KBM-7 (cell line): ENCODE data around the gene WNT3.
"Not testable (repeated sequence)": the region's sequence is repeated elsewhere in the genome, so short reads cannot be mapped to it uniquely, and the experiment has no call there.

ENCODE experiments used
- DNase-seq: peaks from one replicate; pipeline ENCODE4 v3.0.0-alpha.2; 2015
- in situ Hi-C: fragments of 300-500 bp; cut with MboI; formaldehyde crosslinking; loops from 2 replicates; pipeline ENCODE4 v1.14.3; 2020; ENCODE audit warnings: low sequenced_read_pairs, low pct_unique_long_range_greater_than_20kb, mixed read lengths

The WNT3 gene

DNA sequence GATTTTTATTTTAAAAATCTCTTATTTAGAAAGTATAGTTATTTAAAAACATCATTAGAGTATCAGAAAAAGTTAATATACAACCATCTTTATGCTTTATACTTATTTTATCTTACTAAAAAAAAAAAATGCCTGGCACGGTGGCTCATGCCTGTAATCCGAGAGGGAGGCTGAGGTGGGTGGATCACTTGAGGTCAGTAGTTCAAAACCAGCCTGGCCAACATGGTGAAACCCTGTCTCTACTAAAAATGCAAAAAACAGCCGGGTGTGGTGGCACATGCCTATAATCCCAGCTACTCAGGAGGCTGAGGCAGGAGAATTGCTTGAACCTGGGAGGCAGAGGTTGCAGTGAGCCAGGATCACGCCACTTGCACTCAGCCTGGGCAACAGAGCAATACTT, 60.9 kb downstream of the WNT3 start:
- in situ Hi-C loops, result not testable (repeated sequence)

DNA sequence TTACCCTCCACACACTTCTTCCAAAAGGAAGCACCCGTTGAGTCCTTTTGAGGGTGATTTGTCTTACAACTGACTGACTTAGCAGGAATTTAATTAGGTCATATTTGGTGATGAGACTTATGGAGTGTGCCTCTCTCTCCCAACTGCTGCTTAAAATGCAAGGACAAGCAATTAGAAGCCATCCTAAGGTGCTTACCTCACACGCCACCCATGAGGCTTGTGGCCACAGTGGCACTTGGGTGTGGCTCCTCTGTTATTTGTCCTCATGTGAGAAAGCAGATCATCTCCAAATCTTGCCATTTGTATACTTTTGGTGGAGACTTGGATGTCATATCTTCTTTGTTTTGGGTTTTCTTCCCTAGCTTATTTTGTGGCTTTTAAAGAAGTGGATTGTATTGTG, 61.6 kb downstream of the WNT3 start:
- DNase-seq, result no peak
- in situ Hi-C loops, result no loop called here

More for the DNA sequence above, 60.9 kb downstream of the WNT3 start:
- DNase-seq, result not testable (repeated sequence)

DNA sequence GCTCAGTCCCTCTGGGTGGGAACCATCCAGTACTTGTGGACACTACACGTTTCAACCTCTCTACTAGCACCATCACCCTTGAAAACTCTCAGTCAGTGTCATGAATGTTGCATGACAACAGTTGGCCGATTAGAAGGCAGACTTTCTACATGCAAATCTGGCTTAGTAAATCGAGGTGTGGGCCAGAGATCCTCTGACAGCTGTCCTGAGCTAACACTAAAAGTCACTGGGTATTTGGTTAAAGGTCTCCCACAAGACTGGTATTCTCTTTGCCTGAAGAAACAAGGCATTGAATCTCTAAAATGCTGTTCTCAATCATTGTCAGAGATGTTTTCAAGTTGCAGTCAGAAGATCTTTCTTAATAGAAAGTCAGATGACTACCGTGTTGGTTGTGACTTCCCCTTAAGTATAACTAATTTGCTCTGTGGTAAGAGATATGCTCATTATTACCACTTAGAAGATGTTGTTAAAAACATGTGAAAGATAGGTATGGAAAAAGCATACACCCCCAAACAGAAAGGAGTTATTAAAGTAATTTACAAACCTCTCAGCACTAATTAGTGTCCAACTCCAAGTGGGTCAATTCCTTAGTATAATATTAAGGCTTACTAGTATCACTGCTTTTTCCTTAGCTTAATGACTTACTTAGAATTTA, 62.3 kb downstream of the WNT3 start:
- in situ Hi-C loops, result no loop called here

DNA sequence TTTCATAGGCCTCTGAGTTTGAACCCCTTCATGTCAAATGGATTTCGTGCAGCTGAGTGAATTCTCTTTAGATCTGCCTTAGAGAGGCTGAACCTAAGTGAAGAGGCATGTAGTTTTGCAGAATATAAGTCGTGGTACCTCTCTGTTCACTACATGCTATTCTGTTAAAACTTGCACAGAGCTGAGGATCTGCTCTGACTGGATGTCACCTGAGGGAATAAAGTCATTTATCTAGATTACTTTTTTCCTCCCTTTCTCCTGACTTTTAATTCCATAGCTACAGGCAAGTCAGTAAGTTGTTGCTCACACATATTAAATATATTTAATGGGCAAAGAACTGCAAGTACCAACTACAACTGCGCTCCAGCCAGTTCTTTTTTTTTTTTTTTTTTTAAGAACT, 64.7 kb downstream of the WNT3 start:
- in situ Hi-C loops, result no loop called here
- DNase-seq, result no peak

More for the DNA sequence above, 62.3 kb downstream of the WNT3 start:
- DNase-seq, result no peak

DNA sequence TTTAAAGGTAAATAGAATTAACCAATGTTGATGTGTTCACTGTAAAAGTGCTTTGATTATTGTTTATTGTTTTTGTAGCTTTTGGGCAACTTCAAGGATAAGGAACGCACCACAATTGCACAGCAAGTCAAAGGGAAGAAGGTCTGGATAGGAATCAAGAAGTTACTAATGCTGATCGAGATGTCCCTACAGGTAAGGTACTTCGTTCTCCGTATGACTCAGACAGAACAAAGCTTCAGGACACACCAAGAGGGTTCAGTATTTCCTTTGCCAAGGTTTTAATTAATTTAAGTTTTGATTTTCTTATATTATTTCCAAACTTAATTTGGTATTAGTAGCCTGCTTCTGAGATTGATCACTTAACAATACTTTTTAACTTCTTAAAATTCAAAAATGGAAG, 67.1 kb downstream of the WNT3 start:
- in situ Hi-C loops, result no loop called here
- no peak for DNase-seq

DNA sequence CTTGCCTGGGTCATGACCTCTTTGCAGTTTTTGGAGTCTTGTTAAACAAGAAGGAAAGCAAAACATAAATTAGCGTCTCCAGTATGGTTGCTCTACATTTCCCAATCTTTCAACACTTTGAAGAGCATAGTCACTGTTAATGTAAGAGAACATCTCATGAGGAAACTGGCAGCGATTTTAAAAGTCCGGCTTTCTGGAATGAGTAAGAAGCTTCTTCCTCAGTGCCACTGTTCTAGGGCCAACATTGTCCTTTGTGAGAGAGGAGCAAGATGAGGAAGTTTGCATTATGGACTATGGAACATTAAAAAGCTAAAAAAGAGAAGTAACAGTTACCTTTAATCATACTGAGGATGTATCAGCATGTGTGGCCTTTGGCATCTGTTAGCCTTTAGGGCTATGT, 73.1 kb downstream of the WNT3 start:
- peak; percentile 30 for DNase-seq
- in situ Hi-C loops, result no loop called here

DNA sequence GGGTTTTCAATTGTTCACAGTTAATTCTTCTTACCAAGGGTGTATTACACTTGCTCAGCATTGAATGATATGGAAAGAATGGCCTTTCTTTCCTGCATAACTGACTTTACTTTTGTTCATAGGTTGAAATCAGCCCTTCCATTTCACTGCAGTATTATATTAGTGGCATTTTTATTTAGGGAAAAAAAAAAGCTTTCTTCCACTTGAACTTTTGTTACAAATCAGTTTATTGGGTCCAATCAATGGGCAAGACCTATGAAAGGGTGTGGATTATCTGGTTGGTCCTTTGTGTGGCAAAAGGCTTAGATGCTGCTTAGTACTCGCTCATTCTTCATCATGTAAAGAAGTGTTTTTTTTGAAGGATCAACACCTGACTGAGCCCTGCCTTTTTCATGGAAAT, 74.1 kb downstream of the WNT3 start:
- in situ Hi-C loops, result no loop called here

DNA sequence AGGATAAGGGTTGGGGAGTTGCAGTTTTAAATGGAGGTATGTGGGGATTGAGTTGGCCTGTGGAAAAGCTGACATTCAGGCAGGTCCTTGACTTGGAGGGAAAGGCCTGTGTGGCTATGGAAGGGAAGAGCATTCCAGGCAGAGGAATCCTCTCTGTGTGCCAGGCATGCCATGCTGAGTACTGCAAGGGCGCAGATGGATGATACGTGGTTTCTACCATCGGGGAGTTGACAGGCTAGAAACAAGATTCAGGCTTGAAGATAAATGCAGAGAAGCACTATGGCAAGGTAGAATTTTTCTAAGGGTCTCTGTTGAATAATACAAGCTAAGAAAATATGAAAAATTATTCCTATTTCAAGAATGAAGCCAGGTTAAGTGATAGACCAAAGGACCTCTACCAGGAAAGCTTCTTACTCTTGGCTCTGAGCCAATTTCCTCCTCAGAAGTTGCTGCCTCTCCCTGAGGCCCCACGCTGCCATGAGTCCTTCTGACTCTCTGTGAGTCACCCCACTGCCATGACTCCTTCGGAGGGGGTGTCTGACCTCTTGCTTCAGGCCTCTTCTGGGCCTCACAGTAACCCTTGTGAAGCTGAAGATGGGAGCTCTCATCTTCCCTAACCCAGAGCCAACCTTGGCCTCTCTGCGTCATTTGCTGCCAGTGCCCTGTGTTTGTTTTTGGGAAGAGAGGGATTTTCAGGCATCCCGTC, 75.8 kb downstream of the WNT3 start:
- DNase-seq, result no peak
- in situ Hi-C loops, result no loop called here

More for the DNA sequence above, 74.1 kb downstream of the WNT3 start:
- no peak for DNase-seq

DNA sequence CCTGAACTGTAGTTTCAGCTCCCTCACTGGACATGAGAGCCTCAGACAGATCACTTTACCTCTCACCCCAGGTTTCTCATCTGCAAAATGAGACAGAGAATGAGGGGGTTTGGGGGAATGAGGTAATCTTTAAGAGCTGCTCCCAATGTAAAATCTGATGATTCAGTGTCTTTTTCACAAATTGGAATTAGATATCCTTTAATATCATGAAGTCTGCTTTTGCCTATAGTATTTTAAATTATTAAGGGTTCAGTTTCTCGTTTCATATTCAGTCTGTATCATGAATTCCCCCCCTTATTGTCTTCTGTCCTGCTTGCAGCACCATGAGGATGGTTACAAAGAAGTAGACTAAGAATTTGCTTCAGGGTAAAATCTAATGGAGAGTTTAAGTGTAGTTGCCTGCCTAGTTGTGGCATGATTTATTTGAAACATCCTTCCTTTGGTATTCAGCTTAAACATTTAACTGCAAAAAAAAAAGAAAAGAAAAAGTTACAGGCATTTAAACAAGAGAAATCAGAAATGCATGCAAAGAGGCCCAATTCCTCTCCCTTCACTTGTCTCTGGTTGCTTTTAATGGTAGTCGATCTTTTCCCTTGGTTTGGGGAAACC, 77.3 kb downstream of the WNT3 start:
- in situ Hi-C loops, result no loop called here
- DNase-seq, result no peak

DNA sequence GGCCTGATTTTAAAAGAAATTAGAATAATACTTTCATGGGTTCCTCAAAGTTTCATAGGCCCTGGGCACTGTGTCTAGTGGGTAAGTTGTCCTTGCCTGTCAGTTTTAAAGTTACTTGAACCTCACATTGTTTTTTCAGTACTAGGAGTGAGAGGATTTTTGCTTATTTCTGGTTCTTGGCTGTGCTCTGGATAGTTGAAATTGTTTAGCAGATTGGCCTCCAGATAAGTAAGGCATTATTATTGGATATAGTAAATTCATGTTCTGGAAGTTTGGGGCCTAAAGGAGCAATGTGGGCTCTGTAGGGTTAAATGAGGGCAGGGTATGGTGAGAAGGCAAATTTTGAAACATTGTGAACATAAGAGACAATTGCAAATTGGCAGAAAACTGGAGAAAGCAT, 78.5 kb downstream of the WNT3 start:
- no peak for DNase-seq
- in situ Hi-C loops, result no loop called here

DNA sequence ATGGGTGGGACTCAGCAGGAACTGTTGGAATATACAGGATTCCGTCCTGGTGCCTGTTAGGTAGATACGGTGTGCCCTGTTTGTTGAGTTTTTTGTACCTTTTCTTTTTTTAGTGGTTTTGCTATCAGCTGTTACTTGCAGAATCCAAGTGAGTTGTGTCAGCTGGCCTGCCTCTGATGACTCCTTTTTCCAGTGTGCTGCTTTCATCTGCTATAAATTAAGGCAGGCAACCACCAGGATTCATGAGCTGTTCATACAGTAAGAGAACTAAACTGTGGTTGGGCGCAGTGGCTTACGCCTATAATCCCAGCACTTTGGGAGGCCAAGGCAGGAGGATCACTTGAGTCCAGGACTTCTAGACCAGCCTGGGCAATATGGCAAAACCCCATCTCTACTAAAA, 79.9 kb downstream of the WNT3 start:
- DNase-seq, result no peak
- in situ Hi-C loops, result no loop called here

DNA sequence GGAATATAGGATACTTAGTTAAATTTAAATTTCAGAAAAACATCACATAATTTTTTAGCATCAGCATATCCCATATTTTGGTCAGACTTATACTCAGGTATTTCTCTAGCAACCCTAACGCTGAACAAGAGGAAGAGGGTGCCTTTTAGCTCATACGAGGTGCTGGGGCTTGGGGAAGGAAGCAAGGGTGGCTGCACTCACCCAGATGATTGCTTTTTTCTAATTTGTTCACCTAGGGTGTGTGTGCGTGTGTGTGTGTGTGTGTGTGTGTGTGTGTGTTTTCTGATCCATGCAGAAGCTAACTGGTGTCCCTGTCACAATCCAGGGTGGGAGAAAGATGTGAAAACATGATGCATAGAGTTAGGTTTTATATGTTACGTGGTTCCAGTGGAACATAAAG, 81.2 kb downstream of the WNT3 start:
- in situ Hi-C loops, result no loop called here
- DNase-seq, result no peak

DNA sequence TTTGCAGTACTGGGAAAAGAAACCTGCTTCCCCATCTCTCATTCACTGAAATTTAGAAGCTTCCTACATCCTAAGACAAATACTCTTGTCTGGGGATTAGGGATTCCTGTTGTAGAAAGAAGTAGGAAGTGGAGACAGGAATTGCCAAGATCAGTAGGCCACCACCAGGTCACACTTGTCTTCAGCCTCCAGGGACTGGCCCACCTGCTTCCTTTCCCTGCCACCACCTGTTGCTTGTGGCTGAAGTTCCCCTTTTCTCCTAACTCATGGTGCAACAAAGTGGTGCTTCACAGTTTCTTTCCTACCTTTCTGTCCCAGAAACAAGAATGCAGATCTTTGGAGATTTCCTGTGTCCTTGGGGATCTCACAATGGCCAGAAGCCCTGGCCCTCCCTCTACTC, 82.4 kb downstream of the WNT3 start:
- in situ Hi-C loops, result no loop called here
- DNase-seq, result peak; percentile 71

DNA sequence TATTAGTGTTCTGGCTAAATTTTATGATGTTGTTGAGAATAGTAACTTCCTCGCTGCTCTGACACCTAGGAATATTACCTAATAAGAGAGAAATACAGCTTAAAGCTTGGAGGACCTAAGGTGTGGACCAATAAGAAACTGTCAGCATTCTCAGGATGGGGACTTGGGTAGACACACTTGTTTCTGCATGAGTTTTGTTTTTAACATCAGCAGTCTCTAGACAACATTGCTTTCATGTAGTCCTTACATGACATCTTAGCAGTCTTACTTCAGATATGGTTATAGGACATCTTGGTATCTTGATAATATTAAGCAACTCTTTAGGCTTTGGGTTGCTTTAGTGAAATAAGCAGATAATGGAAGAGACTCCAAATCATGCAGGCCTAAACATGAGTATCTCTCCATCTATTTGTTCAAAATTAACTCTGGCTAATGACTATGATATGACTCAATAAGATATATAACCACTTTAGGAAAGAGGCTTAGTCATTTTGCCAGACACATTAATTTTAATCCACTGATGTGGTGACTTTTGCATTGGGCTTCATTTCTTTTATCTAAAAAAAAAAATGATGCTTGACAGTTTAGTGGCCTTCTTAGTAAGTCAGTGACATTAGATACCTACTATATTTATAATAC, 84.5 kb downstream of the WNT3 start:
- DNase-seq, result no peak
- in situ Hi-C loops, result no loop called here

DNA sequence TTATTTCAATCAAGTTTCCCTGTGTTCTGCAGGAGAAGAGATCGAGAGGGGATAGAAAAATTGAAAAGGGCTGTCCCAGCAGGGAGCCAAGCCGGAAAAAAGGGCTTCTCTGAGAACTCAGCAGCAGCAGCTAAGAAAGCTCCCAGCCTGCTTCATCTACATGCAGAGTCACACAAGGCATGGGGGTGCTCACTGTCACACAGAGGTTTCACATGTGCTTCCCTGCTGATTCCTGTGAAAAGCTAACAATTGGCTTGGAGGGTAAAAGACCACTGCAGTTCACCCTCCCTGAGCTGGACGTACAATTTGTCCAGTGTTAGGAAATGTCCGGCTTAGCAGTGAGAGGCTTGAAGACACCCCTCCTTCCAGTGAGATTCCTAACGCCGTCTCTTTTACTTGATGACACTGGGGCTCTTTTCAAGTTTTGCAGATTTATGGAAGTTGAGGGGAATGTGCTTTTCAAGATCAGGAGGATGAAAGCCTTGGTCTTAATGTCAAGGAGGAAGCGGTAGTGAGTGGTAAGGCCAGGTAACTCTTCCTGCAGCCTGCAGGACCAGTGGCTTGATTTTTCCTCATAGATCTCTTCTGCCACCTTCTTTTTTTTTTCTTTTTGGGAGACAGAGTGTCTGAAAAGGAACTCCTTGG, 85.6 kb downstream of the WNT3 start:
- in situ Hi-C loops, result no loop called here
- DNase-seq, result no peak

DNA sequence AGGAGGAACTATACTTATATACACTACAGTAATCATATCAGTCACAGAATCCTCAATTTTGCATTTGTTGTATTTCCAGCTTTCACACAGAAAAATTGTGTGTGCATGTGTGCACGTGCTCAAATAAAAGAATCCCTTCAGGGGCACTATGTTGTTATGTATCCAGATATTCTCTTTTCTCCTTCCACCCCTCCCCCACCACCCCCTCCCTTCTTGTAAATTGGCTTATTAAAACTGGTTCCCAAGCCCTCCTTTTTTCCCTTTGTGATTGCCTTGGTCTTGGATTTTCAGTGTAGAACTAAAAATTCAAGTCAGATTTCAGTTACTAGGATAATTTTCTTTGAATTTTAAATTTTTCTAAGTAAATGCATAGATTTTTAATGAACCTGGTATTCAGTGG, 86.3 kb downstream of the WNT3 start:
- DNase-seq, result no peak
- in situ Hi-C loops, result no loop called here

DNA sequence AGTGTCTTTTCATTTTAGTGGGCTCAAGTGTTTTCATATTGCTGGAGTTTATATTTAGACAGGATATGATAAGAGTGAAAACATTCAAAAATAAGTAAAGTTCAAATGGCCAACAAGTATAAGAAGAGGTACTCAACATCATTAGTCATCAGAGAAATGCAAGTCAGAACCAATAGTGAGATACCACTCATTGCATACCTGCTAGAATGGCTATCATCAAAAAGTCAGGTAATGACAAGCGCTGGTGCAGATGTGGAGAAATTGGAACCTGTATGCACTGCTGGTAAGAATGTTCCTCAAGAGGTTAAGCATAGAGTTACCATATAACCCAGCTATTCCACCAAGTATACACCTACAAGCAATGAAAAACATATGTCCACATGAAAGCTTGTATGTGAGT, 87.8 kb downstream of the WNT3 start:
- DNase-seq, result no peak
- in situ Hi-C loops, result no loop called here

DNA sequence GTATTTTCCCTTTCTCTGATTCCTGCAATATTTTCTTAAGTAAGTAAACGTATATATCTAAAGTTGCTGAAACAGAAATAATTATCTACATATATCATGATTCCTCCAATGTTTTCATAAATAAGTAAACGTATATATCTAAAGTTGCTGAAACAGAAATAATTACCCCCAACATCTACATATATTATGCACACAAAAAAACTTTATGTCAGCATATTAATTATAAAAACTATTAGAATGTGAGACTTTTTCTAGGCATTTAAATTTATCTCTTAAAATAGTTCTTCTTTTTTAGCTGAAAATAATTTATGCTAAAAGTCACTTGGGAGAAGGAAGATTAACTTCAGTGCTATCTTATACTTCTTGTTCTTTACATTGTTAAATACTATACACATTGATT, 88.5 kb downstream of the WNT3 start:
- DNase-seq, result no peak
- in situ Hi-C loops, result no loop called here

DNA sequence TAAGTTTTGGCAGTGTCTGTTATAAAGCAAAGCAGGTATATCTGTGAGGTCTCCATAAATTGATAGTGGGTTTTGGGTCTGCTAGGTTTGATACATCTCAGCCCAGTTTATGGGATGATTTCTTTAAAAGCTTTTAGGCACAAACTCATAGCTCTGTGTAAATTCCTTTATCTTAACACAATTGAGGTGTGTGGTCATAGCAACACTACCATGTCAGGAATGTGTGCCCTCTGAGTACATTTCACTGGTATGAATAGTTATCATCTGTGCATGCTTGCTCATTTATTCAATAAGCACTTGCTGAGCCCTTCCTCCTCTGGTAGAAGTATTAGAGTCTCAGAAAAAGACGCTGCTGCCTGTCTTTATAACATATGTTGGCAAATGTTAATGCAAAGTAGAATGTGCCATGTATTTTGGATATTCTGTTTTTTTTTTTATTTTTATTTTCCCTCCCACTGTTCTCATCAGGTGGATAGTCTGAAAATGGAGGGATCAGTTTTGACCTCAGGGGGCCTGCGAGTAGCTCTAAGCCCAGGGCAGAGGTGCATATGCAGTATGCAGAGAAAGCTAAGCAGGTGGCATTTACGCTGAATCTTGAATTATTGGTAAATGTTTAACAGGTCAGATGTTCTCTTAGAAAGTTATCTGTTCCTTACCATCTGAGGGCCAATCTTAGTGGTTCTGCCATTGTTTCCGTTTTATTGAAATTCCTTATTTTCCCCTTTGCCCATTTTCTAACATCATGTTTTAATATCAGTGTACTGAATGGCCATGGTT, 90.7 kb downstream of the WNT3 start:
- no peak for DNase-seq

More for the DNA sequence above, 90.7 kb downstream of the WNT3 start:
- in situ Hi-C loops, result no loop called here
